ENCODE results near the gene HEXB. TPM values are rescaled to one million over a fixed set of nuclear protein-coding genes. Genes with fewer than 3 reads are reported as not detected.

HEXB gene
- total RNA-seq, 1 experiment from 2014 or later, result 56.3 TPM

- Histone ChIP-seq H3K27me3 (ENCODE audit: insufficient read depth, low read length) (no peaks in the 10 kb centered on the region), H3K18ac (ENCODE audit: insufficient read length, low read depth, low read length) (no peak overlapping the region), H3K14ac (ENCODE audit: insufficient read depth, low read length) (no peak overlapping the region), H3K27ac (ENCODE audit: insufficient read length, low read depth, low read length) (no peak overlapping the region), H2BK20ac (ENCODE audit: low read depth, low read length, poor library complexity, severe bottlenecking) (no peak overlapping the region), H2AFZ (ENCODE audit: low read length) (no peak overlapping the region), H3K4ac (ENCODE audit: low read depth, low read length) (no peak overlapping the region), H3T11ph (ENCODE audit: low read length) (no peak overlapping the region), H3K79me1 (ENCODE audit: insufficient read depth, low read depth, low read length, poor library complexity, severe bottlenecking) (no peaks in the 10 kb centered on the region), H2AK5ac (ENCODE audit: insufficient read length, low read length) (no peak overlapping the region), H3K56ac (ENCODE audit: insufficient read length, low read depth, low read length) (no peak overlapping the region), H2BK15ac (ENCODE audit: low read depth, low read length) (no peak overlapping the region), H4K5ac (ENCODE audit: insufficient read length, low read depth, low read length) (no peak overlapping the region), H4K8ac (replicated peaks; ENCODE audit: insufficient read length, low read depth, low read length) (no peak overlapping the region), H3K23ac (ENCODE audit: insufficient read length, low read depth, low read length) (no peak overlapping the region), H4K91ac (ENCODE audit: insufficient read length, low read depth, low read length) (no peak overlapping the region), H3K79me2 (ENCODE audit: insufficient read depth, low read length) (no peaks in the 10 kb centered on the region), H4K20me1 (ENCODE audit: control insufficient read depth, insufficient read depth, insufficient read length) (no peaks in the 10 kb centered on the region), H3K4me2 (ENCODE audit: insufficient read depth, insufficient read length, low read length) (no peak overlapping the region), H3K9me3 (ENCODE audit: control insufficient read depth, low read depth, low read length) (no peaks in the 10 kb centered on the region), H3K4me1 (ENCODE audit: insufficient read depth, low read length) (no peaks in the 10 kb centered on the region), H3K9ac (ENCODE audit: extremely low read depth, insufficient read length, low read length) (no peak overlapping the region), H2BK120ac (ENCODE audit: low read depth, low read length, poor library complexity, severe bottlenecking) (no peak overlapping the region), H2BK12ac (ENCODE audit: insufficient read length, low read depth, low read length) (no peak overlapping the region), H2BK5ac (ENCODE audit: insufficient read length, low read length) (no peak overlapping the region), H3K23me2 (ENCODE audit: insufficient read length, low read depth, low read length, poor library complexity, severe bottlenecking) (no peaks in the 10 kb centered on the region)
- H3K9me3 Mint-ChIP-seq, result peaks cover 6 to 7% of the 10 kb centered on the region in 2 experiments; a peak in 3 of 5 replicates
- DNase-seq, result no peak
- peaks cover 0 to 8% (median 0%) of the 10 kb centered on the region in 3 experiments; a peak in 2 of 7 replicates for H3K36me3 Mint-ChIP-seq (ENCODE audit: insufficient read depth in 1 of 3, low read depth in 3 of 3)
- no peak overlapping the region for H3K4me3 Mint-ChIP-seq
- TF ChIP-seq CTCF (conservative IDR thresholded peaks at IDR 0.05), result no peak
- H3K27ac Mint-ChIP-seq, result no peak overlapping the region
- no peaks in the 10 kb centered on the region for H3K27me3 Mint-ChIP-seq (ENCODE audit: low read depth)
- H3K4me1 Mint-ChIP-seq, result peaks cover 6 to 7% of the 10 kb centered on the region in 2 experiments; a peak in 3 of 4 replicates
Observed at GRCh38 chr5:74655716-74656115, 29.3 kb upstream of the HEXB start.

Data from H9 (cell line).